ENCODE results near the gene FOXP1.

DNA sequence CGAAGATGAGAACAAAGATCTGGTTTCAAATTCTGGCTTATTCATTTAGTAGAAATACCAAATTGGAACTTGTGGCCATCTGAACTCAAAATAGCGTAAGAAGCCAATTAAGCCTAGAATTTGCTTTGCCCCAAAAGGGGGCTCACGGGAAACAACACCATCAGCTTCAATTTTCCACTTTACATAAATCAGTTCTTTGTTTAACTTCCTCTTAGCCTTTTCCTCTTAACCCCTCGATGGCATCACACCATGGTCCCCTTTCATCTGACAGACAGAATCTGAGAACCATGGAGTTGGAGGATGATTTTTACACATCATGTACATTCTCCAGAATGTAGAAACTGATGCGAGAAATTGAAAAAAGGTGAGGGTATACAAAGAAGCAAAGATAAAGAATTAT lies 207.0 kb downstream of the FOXP1 start:
- TF ChIP-seq POLR2A (IDR thresholded peaks at IDR 0.05): no peak
- TF ChIP-seq, protein P1, sequence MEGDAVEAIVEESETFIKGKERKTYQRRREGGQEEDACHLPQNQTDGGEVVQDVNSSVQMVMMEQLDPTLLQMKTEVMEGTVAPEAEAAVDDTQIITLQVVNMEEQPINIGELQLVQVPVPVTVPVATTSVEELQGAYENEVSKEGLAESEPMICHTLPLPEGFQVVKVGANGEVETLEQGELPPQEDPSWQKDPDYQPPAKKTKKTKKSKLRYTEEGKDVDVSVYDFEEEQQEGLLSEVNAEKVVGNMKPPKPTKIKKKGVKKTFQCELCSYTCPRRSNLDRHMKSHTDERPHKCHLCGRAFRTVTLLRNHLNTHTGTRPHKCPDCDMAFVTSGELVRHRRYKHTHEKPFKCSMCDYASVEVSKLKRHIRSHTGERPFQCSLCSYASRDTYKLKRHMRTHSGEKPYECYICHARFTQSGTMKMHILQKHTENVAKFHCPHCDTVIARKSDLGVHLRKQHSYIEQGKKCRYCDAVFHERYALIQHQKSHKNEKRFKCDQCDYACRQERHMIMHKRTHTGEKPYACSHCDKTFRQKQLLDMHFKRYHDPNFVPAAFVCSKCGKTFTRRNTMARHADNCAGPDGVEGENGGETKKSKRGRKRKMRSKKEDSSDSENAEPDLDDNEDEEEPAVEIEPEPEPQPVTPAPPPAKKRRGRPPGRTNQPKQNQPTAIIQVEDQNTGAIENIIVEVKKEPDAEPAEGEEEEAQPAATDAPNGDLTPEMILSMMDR (IDR thresholded peaks at IDR 0.05): no peak
